ENCODE measurements around the gene C6orf62.
"Not testable (repeated sequence)": the region's sequence is repeated elsewhere in the genome, so short reads cannot be mapped to it uniquely, and the experiment has no call there.

Gene C6orf62

GRCh38 chr6:24699521-24700359 is 19.2 kb downstream of the C6orf62 start:
- no peak for DNase-seq (ENCODE audit: low spot score)

GRCh38 chr6:24696097-24696496 is 22.9 kb downstream of the C6orf62 start:
- DNase-seq (ENCODE audit: low spot score) = no peak

GRCh38 chr6:24695635-24696034 is 23.3 kb downstream of the C6orf62 start:
- DNase-seq (ENCODE audit: low spot score) = peak; percentile 14

- no peak for DNase-seq (ENCODE audit: low spot score)
These were observed 24.8 kb downstream of the C6orf62 start for GRCh38 chr6:24694198-24694597.

- no peak for DNase-seq (ENCODE audit: low spot score)
These were observed 25.9 kb downstream of the C6orf62 start for GRCh38 chr6:24692848-24693592.

GRCh38 chr6:24692415-24692814 is 26.5 kb downstream of the C6orf62 start:
- no peak for DNase-seq (ENCODE audit: low spot score)

- DNase-seq (ENCODE audit: low spot score) = no peak
These were observed 27.0 kb downstream of the C6orf62 start for GRCh38 chr6:24692003-24692402.

- no peak for DNase-seq (ENCODE audit: low spot score)
These were observed 27.4 kb downstream of the C6orf62 start for GRCh38 chr6:24691550-24691949.

- no peak for DNase-seq (ENCODE audit: low spot score)
These were observed 28.4 kb downstream of the C6orf62 start for GRCh38 chr6:24690593-24690992.

- no peak for DNase-seq (ENCODE audit: low spot score)
These were observed 29.0 kb downstream of the C6orf62 start for GRCh38 chr6:24689964-24690363.

- no peak for DNase-seq (ENCODE audit: low spot score)
These were observed 32.0 kb downstream of the C6orf62 start for GRCh38 chr6:24686946-24687345.

- no peak for DNase-seq (ENCODE audit: low spot score)
These were observed 32.5 kb downstream of the C6orf62 start for GRCh38 chr6:24686408-24686807.

- no peak for DNase-seq (ENCODE audit: low spot score)
These were observed 35.4 kb downstream of the C6orf62 start for GRCh38 chr6:24683297-24684296.

GRCh38 chr6:24680582-24680981 is 38.4 kb downstream of the C6orf62 start:
- DNase-seq (ENCODE audit: low spot score) = no peak

- not testable (repeated sequence) for DNase-seq (ENCODE audit: low spot score)
These were observed 40.1 kb downstream of the C6orf62 start for GRCh38 chr6:24678792-24679352.

GRCh38 chr6:24673625-24674024 is 45.3 kb downstream of the C6orf62 start:
- no peak for DNase-seq (ENCODE audit: low spot score)

- no peak for DNase-seq (ENCODE audit: low spot score)
These were observed 46.3 kb downstream of the C6orf62 start for GRCh38 chr6:24672620-24673182.

- not testable (repeated sequence) for DNase-seq (ENCODE audit: low spot score)
These were observed 47.9 kb downstream of the C6orf62 start for GRCh38 chr6:24671077-24671476.

- DNase-seq (ENCODE audit: low spot score) = not testable (repeated sequence)
These were observed 48.5 kb downstream of the C6orf62 start for GRCh38 chr6:24670492-24670891.

- no peak for DNase-seq (ENCODE audit: low spot score)
These were observed 50.0 kb downstream of the C6orf62 start for GRCh38 chr6:24668997-24669361.

Measured in iPS-NIHi11 (cell line).